GM18498 (cell line): ENCODE results near the gene PSEN1.

Experiments
- ATAC-seq: cut with Tn5 transposase; IDR thresholded peaks from one replicate; pipeline ENCODE4 v1.9.1; 2021; ENCODE audit warnings: mild to moderate bottlenecking, moderate library complexity; ENCODE audit not compliant: unreplicated experiment

PSEN1 gene

DNA sequence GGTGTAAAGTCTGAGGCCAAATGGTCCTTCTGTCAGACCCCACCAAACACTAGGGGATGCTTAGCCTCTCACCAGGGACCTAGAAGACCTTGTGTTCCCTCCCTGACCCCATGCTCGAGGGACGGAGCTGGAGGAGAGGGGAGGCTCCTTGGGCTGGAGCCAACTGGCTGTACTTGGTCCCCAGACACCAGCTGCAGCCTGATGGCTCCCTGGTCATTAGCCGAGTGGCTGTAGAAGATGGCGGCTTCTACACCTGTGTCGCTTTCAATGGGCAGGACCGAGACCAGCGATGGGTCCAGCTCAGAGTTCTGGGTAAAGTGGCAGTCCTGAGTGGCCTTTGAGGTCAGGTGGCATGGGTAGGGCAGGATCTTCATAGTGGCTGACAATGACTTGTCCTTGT lies 130.0 kb downstream of the PSEN1 start:
- ATAC-seq: no peak

DNA sequence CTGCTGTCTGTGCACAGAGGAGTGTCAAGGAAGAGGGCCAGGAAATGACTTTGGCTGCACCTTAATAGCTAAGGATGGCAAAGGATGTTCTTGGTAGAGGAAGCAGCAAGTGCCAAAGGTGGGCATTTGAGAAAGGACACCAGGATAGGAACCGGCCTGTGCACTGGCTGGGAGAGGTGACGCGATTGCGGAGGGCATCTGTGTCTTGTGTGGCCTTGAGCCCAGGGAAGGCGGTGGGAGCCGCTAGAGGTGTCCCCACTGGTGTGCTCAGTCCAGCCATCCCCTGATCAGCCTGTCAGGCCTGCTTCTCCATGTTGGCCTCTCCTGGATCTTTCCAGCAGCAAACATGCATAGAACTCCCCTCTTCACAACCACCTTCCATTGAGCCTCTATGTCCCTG lies 131.2 kb downstream of the PSEN1 start:
- ATAC-seq: no peak

DNA sequence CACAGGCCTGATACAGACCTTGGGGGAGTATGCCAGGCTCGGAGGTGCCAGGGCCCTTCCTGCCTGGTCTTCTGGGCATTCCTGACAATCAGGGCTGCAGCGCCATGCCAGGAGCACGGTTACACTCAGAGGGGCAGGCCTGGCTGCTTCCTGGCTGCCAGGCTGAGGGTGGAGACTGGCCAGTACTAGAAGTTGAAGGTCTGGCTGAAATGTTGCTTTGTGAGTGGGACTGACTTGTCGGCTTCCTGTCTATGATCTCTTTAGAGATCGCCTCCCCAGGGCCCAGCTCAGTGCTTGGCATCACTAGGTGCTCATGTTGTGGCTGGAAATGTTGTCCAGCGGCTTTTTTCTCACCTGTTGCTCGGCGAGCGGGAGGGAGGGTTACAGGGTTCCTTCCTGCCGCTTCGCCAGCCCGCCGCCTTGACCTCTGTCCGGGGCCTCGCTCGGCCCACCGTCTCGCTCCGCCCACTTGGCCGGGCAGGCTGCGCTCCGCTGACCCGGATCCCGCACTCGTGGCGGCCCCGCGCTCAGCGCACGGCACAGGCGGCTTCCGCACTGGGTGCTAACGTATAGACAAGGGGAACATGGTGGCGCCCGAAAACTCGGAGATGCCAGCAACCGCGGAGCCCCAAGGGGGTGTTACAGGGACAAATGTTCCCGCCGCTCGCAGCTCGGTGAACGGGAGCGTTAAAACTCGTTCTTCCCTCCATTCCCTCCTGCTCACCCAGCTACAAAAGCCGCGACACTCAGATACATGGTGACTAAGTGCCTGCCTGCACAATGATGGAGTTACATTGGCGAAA lies 133.6 kb downstream of the PSEN1 start:
- ATAC-seq: peak; percentile 66

DNA sequence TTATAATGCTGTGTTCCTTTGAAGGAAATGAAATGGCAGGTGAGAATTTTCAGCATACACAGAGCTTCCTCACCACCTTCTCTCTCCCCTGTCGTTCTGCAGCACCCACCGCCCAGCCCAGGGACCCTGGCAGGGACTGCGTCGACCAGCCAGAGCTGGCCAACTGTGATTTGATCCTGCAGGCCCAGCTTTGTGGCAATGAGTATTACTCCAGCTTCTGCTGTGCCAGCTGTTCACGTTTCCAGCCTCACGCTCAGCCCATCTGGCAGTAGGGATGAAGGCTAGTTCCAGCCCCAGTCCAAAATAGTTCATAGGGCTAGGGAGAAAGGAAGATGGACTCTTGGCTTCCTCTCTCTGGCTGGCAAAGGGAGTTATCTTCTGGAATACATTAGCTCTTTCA lies 136.1 kb downstream of the PSEN1 start:
- no peak for ATAC-seq
